Stimulated activated naive CD4-positive, alpha-beta T cell (primary cell): Measurements from ENCODE around the gene SETD1B.
"Not testable (repeated sequence)": the region's sequence is repeated elsewhere in the genome, so short reads cannot be mapped to it uniquely, and the experiment has no call there.

ENCODE experiments used
- DNase-seq, 6 experiments: peaks; one replicate each; lab custom pipeline; 2025; lab: John Stamatoyannopoulos, UW

Gene SETD1B

DNA sequence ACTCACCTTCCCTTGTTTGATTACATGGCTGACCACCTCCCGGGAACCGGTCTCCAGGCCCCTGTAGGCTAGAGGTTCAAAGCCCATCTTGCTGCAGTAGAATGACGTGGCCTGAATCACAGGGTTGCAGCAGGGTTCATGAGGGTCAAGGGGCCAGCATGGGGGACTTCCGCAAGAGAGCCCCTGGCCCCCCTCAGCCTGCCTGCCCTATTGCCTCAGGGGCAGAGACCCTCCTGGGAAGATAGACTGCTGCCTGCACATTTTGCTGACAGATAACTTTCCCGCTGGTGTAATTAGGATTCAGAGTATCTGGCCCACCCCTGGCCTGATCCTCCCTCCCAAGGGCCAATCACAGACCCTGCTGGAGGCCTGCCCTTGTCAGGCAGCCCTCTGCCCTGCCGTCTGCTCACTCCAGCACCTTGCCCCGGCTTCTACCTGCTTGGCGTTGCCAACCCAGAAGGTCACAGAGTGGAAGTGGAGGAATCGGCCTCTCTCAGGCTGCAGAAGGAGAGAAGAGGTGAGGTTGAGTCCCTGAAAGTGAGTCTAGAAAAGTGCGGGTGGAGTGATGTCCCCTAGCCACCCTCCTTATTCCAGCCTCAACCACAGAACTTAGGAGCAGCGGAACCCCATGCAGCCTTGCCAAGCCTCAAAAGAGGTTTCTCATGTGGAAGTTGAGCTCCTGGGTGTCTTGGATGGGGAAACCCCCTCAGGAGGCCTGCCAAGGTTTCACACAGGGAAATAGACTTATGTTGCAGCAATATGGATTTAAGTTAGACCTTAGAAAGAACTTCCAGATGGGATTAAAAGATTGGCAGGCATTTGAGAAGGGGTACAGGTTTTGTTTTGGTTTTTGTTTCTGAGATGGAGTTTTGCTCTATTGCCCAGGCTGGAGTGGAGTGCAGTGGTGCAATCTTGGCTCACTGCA, 53.8 kb downstream of the SETD1B start:
- DNase-seq: no peak

DNA sequence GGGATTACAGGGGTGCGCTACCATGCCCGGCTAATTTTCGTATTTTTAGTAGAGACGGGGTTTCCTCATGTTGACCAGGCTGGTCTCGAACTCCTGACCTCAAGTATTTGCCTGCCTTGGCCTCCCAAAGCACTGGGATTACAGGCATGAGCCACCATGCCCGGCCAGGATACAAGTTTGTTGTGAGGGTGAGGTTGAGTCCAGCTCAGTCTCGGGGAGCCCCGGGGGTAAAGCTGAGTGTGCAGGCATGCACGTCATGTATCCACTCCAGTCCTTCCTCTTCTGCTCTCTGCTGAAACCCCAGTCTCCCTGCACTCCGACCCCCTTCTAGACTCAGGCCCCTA, 54.5 kb downstream of the SETD1B start:
- no peak for DNase-seq

DNA sequence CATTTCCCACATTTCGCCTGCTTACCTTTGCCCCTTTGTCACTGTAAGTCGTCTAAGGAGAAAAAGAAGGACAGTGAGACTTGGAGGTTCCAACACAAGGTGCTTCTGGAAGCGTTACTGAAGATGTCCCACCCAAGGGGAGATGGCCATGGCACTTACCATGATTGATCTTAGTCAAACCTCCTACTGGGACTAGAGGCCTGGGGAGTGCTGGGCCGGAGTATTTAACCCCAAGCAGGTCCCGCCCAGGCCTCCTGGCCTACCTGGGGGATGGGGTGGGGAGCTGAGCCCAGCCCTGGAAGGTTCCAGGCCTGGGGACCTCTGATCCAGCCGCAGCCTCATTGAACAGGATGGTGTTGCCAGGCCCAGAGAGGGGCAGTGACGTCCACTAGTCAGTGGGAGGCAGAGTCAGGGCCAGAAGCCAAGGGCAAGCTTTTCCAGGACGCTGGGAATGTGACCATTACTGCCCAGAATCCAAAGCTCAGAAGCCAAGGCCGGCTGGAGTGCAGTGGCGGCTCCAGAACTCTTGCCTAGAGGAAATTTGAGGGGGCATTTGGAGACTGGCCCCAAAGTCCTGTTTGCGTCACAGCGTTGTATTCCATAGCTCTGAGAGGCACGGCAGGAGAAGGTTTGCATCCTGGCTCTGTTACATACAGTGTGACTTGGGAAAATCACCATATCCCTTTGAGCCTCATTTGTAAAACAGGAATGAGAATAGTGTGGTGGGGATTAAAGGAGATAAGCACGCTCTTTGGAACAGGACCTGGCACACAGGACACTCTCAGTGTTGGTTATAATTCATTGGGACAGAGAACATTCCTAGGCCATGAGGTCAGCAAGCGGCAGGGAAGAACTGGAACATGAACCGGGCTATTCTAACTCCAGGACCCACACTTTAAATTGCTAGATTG, 55.1 kb downstream of the SETD1B start, which contains the start of gene HPD:
HPD (minus strand) TSS at position 198 of the 911 bp plus-strand sequence; CDS start at position 162, 36 bp downstream.
- no peak for DNase-seq

DNA sequence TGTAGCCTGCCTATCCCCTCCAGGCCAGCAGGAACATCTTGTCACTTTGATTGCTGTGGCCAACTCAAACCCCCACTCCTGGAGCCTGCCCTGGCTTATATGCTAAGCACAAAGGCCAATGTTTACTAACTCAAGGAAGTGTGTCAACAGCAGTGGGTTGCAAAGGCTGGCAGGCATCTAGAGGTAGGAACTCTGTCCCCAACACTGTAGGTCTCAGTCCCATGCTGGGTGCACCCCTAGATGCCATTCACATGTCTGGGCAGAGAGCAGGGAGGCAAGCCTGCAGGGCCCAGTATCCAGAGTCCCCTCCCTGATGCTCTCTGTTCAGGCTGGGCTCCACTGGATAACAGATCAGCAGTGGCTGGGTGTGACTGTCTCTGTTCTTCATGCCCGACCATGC, 56.4 kb downstream of the SETD1B start:
- no peak for DNase-seq

GRCh38 chr12:121860699-121861098, 56.9 kb downstream of the SETD1B start:
- DNase-seq: not testable (repeated sequence)

GRCh38 chr12:121861636-121862254, 57.9 kb downstream of the SETD1B start:
- no peak for DNase-seq

DNA sequence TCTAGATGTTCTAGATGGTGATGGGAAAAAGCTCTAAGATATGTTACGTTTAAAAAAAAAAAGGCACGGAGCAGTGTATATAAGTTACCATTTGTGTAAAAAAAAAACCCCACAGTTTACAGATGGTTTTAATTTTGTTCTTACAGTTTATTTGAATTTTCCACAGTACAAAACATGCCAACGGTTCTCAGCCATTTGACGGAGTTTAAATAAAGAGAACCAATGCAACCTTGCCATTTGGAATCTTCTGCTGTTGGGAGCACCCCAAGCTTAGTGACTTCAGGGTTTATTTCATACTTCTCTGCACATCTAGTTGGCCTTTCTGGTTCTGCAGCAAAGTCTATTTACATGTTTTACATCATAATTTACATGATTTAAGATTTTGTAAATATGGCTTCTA, 62.5 kb downstream of the SETD1B start:
- DNase-seq: no peak

GRCh38 chr12:121869229-121869628, 65.4 kb downstream of the SETD1B start:
- not testable (repeated sequence) for DNase-seq

- DNase-seq: no peak
These were observed 67.7 kb downstream of the SETD1B start for GRCh38 chr12:121871467-121871866.

DNA sequence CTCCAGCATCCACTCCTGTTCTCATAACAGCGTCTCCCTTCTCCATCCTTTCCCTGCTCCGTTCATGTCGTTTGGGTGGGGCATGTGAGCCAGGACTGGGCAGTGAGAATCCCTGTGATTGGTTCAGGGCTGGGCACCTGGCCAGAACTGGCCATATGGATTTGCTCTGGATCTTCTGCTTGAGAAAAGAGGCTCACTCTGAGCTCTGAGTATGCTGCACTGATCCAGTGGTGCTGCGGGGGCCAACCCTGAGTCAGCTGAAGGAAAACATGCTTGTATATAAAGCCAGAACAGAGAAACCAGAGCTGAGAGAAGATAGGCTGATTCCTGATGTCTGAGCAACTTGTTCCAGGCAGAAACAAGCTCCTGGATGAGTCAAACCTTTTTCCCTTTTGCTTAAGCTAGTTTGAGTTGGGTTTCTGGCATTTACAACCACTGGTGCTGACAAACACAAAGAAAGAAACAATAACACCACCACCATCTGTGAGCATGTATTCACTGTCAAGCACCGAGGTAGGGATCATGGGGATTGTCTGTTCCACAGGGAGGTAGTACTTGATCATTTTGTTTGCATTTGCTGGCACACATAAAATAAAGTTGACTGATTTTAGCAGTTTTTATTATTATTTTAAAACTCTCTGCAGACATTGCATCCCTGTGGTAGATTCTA, 68.9 kb downstream of the SETD1B start:
- no peak for DNase-seq

- DNase-seq: no peak
These were observed 69.4 kb downstream of the SETD1B start for GRCh38 chr12:121873216-121873569.

GRCh38 chr12:121874071-121874470, 70.3 kb downstream of the SETD1B start:
- DNase-seq: no peak

- DNase-seq: no peak
These were observed 71.8 kb downstream of the SETD1B start for GRCh38 chr12:121875582-121875981.

GRCh38 chr12:121876080-121876447, 72.3 kb downstream of the SETD1B start:
- DNase-seq: not testable (repeated sequence)
